WERI-Rb-1 (cell line): ENCODE results near the gene LMTK3.

Experiments used
- DNase-seq: peaks from one replicate; pipeline ENCODE4 v3.0.0-alpha.2; 2020
- H3K27ac ChIP-seq: fragments of 250-450 bp; sonication (Bioruptor Pico); 2 replicates; pipeline ENCODE4 v1.5.1; 2020; ENCODE audit warnings: mild to moderate bottlenecking, moderate library complexity
- H3K27me3 ChIP-seq: fragments of 250-450 bp; sonication (Bioruptor Pico); 2 replicates; pipeline ENCODE4 v1.5.1; 2021; ENCODE audit warnings: mild to moderate bottlenecking, low read depth, moderate library complexity; ENCODE audit not compliant: insufficient read depth, severe bottlenecking
- H3K36me3 ChIP-seq: fragments of 250-450 bp; sonication (Bioruptor Pico); 2 replicates; pipeline ENCODE4 v1.5.1; 2020; ENCODE audit warnings: mild to moderate bottlenecking, moderate library complexity
- H3K4me3 ChIP-seq: 2 replicates; pipeline ENCODE4 v1.5.1; 2011; ENCODE audit warnings: low read depth, mild to moderate bottlenecking, control low read depth, low read length
- H3K9me3 ChIP-seq: fragments of 250-450 bp; sonication (Bioruptor Pico); 2 replicates; pipeline ENCODE4 v1.5.1; 2021; ENCODE audit warnings: mild to moderate bottlenecking, moderate library complexity; ENCODE audit not compliant: severe bottlenecking
- CTCF ChIP-seq: IDR thresholded peaks from 2 replicates; pipeline ENCODE4 v1.5.1; 2011; ENCODE audit warnings: low read depth, mild to moderate bottlenecking, control low read depth, inconsistent platforms, low read length

LMTK3 gene

GRCh38 chr19:48498595-48499311 lies 12.9 kb downstream of the LMTK3 start:
- Histone ChIP-seq H3K27me3 (peaks cover 3% of the 10 kb centered on the region), H3K4me3 (peak overlapping the region; percentile 38), H3K36me3 (no peaks in the 10 kb centered on the region), H3K9me3 (no peaks in the 10 kb centered on the region), H3K27ac (no peak overlapping the region)
- TF ChIP-seq CTCF = peak; percentile 58
- DNase-seq = no peak

GRCh38 chr19:48497728-48498594 lies 13.7 kb downstream of the LMTK3 start:
- TF ChIP-seq CTCF = no peak
- no peak overlapping the region for H3K4me3 ChIP-seq
- no peak overlapping the region for H3K27ac ChIP-seq
- peaks cover 3% of the 10 kb centered on the region for H3K27me3 ChIP-seq
- H3K36me3 ChIP-seq = no peaks in the 10 kb centered on the region
- H3K9me3 ChIP-seq = no peaks in the 10 kb centered on the region
- no peak for DNase-seq

- no peak overlapping the region for H3K4me3 ChIP-seq
- no peak overlapping the region for H3K27ac ChIP-seq
- DNase-seq = no peak
- no peaks in the 10 kb centered on the region for H3K9me3 ChIP-seq
- peaks cover 3% of the 10 kb centered on the region for H3K27me3 ChIP-seq
- TF ChIP-seq CTCF = no peak
- H3K36me3 ChIP-seq = no peaks in the 10 kb centered on the region
These were observed 14.5 kb downstream of the LMTK3 start for GRCh38 chr19:48496959-48497727.

GRCh38 chr19:48495396-48495795 lies 16.2 kb downstream of the LMTK3 start:
- Histone ChIP-seq H3K9me3 (no peaks in the 10 kb centered on the region), H3K4me3 (no peak overlapping the region), H3K27ac (no peak overlapping the region), H3K36me3 (no peaks in the 10 kb centered on the region), H3K27me3 (peaks cover 7% of the 10 kb centered on the region)
- TF ChIP-seq CTCF = no peak
- DNase-seq = no peak

- no peaks in the 10 kb centered on the region for H3K36me3 ChIP-seq
- DNase-seq = no peak
- H3K27ac ChIP-seq = no peak overlapping the region
- no peak for TF ChIP-seq CTCF
- no peak overlapping the region for H3K4me3 ChIP-seq
- no peaks in the 10 kb centered on the region for H3K9me3 ChIP-seq
- H3K27me3 ChIP-seq = peaks cover 7% of the 10 kb centered on the region
These were observed 17.8 kb downstream of the LMTK3 start for GRCh38 chr19:48493718-48494401.
